Ovary (tissue), 9 donors: ENCODE results near the gene SEL1L3. TPM values are rescaled to one million over a fixed set of nuclear protein-coding genes. Genes with fewer than 3 reads are reported as not detected.

ENCODE experiments used
- DNase-seq, 5 donors: peaks; one replicate each; pipeline ENCODE4 v3.0.0-alpha.2; 2019 to 2020
- H3K27ac ChIP-seq, 2 donors: fragments of 200-600 bp; one replicate each; pipeline versions ENCODE4 v1.5.1 to v1.8.0; 2019 to 2022
- H3K27me3 ChIP-seq: fragments of 200-600 bp; one replicate; pipeline ENCODE4 v1.8.0; 2022
- H3K36me3 ChIP-seq: fragments of 200-600 bp; sonication (generic); one replicate; pipeline ENCODE4 v1.5.1; 2019
- H3K4me1 ChIP-seq: one replicate; pipeline ENCODE4 v1.8.1; 2013; ENCODE audit warnings: mild to moderate bottlenecking, moderate library complexity; ENCODE audit not compliant: insufficient read depth
- H3K4me3 ChIP-seq: fragments of 200-600 bp; sonication (generic); one replicate; pipeline ENCODE4 v1.5.1; 2017
- H3K9me3 ChIP-seq, 2 donors: fragments of 200-600 bp in 1 of 2; sonication (generic) in 1 of 2; one replicate each; pipeline versions ENCODE4 v1.5.1 to v1.8.1; 2013 to 2019; ENCODE audit warnings: mild to moderate bottlenecking in 1 of 2, moderate library complexity in 1 of 2
- CTCF ChIP-seq, 3 donors: fragments of 450-650 bp in 2 of 3; fragments of 200-600 bp in 1 of 3; IDR thresholded peaks; one replicate each; pipeline versions ENCODE4 v1.5.1 to v1.8.0; 2016 to 2022; ENCODE audit warnings: antibody characterized with exemption in 3 of 3, mild to moderate bottlenecking in 1 of 3
- EP300 ChIP-seq: sonication (generic); formaldehyde crosslinking; IDR thresholded peaks from one replicate; pipeline ENCODE4 v1.6.1; 2017; ENCODE audit warnings: antibody characterized with exemption
- POLR2A ChIP-seq: fragments of 450-650 bp; IDR thresholded peaks from one replicate; pipeline ENCODE4 v1.6.1; 2017; ENCODE audit warnings: antibody characterized with exemption, mild to moderate bottlenecking, moderate library complexity
- WGBS, 3 donors: extraction: QIAGEN DNeasy Blood & Tissue Kit in 1 of 3; methylation state at CpG; one replicate each; pipeline versions ENCODE4 v1.1.5 to v1.1.7; 2013 to 2017; 5-methylcytosine and 5-hydroxymethylcytosine counted together
- intact Hi-C, 4 donors: fragments of 100-400 bp; cut with DNase I; formaldehyde crosslinking; loops; one replicate each; pipeline versions ENCODE4 v1.11.0 to v1.15.1; 2022 to 2023
- polyA plus RNA-seq, 2 donors: library from polyadenylated mRNA; stranded (reverse); fragments of 200-250 nt in 1 of 2; fragments of 350-450 nt in 1 of 2; fragmentation: Illumina TruSeq in 1 of 2; extraction: RNeasy Lipid Tissue Mini Kit (QIAGEN cat#74804) in 1 of 2; gene quantifications; one replicate each; pipeline ENCODE4 v1.2.3, GENCODE V29; 2013 to 2014
- total RNA-seq, 7 donors: library from RNA; depleted of rRNA in 2 of 7; stranded (reverse); fragments of >200 nt in 2 of 7; fragmentation: NEBNext Ultra II Directional in 3 of 7; extraction: Animal tissue kit (Norgen Biotek cat#: 25700) in 3 of 7; gene quantifications; one replicate each; pipeline versions ENCODE4 v1.1.0 to v1.2.4, GENCODE V29; 2016 to 2023
- donor health status: DM: no; HTN: no; CAD: no; lungs with moderate emphysema.
- donor health status: DM: no; HTN: no; CAD: no.
- donor health status: Bipolar disorder and iron deficiency.
- donor health status: DM: yes; HTN: yes; CAD: no.
- donor health status: DM: no; HTN: no; CAD: no.
- donor health status: DM: yes; HTN: yes; CAD: no.

Gene SEL1L3
- total and polyA plus RNA-seq, 9 donors = 4.4 to 27.7 (median 8.3) TPM

- no peak overlapping the region for H3K4me3 ChIP-seq
- H3K4me1 ChIP-seq = no peaks in the 10 kb centered on the region
- H3K9me3 ChIP-seq = no peaks in the 10 kb centered on the region
- H3K27ac ChIP-seq = no peak overlapping the region
- H3K27me3 ChIP-seq = no peaks in the 10 kb centered on the region
- WGBS, 3 donors = 60 to 65% (median 61%) methylated on average over 4 of the region's 4 CpGs
- TF ChIP-seq POLR2A (no peak), EP300 (no peak), CTCF (IDR thresholded peaks at IDR 0.05) (no peak)
- H3K36me3 ChIP-seq = no peaks in the 10 kb centered on the region
- intact Hi-C loops = no loop called here
- no peak for DNase-seq
Measured at GRCh38 chr4:25827897-25828296, 34.9 kb downstream of the SEL1L3 start.

GRCh38 chr4:25827373-25827772, 35.4 kb downstream of the SEL1L3 start:
- Histone ChIP-seq H3K9me3 (no peaks in the 10 kb centered on the region), H3K4me1 (no peaks in the 10 kb centered on the region), H3K27me3 (no peaks in the 10 kb centered on the region), H3K27ac (no peak overlapping the region), H3K36me3 (no peaks in the 10 kb centered on the region), H3K4me3 (no peak overlapping the region)
- no peak for TF ChIP-seq CTCF (IDR thresholded peaks at IDR 0.05)
- no peak for TF ChIP-seq EP300
- TF ChIP-seq POLR2A = no peak
- intact Hi-C loops = no loop called here
- DNase-seq = no peak
- 86 to 90% (median 89%) methylated on average over 4 of the region's 4 CpGs for WGBS, 3 donors

GRCh38 chr4:25826074-25826752, 36.6 kb downstream of the SEL1L3 start:
- Histone ChIP-seq H3K4me3 (no peak overlapping the region), H3K27ac (no peak overlapping the region), H3K4me1 (no peaks in the 10 kb centered on the region), H3K27me3 (no peaks in the 10 kb centered on the region), H3K36me3 (no peaks in the 10 kb centered on the region), H3K9me3 (no peaks in the 10 kb centered on the region)
- WGBS, 3 donors = 92 to 97% (median 92%) methylated on average over 10 of the region's 10 CpGs
- intact Hi-C loops = no loop called here
- no peak for DNase-seq
- TF ChIP-seq EP300 = no peak

GRCh38 chr4:25823632-25824031, 39.2 kb downstream of the SEL1L3 start:
- intact Hi-C loops = no loop called here
- Histone ChIP-seq H3K27me3 (no peaks in the 10 kb centered on the region), H3K36me3 (no peaks in the 10 kb centered on the region), H3K27ac (no peak overlapping the region), H3K4me1 (no peaks in the 10 kb centered on the region), H3K4me3 (no peak overlapping the region), H3K9me3 (no peaks in the 10 kb centered on the region)
- DNase-seq = no peak
- WGBS, 3 donors = 48 to 56% (median 49%) methylated on average over 7 of the region's 7 CpGs
- TF ChIP-seq CTCF (IDR thresholded peaks at IDR 0.05) = no peak
- TF ChIP-seq POLR2A = no peak
- TF ChIP-seq EP300 = no peak

GRCh38 chr4:25821899-25822298, 40.9 kb downstream of the SEL1L3 start:
- DNase-seq = no peak
- TF ChIP-seq EP300 (no peak), CTCF (IDR thresholded peaks at IDR 0.05) (no peak), POLR2A (no peak)
- no peaks in the 10 kb centered on the region for H3K27me3 ChIP-seq
- no peak overlapping the region for H3K4me3 ChIP-seq
- H3K9me3 ChIP-seq = no peaks in the 10 kb centered on the region
- H3K4me1 ChIP-seq = no peaks in the 10 kb centered on the region
- intact Hi-C loops = no loop called here
- H3K27ac ChIP-seq = no peak overlapping the region
- WGBS, 3 donors = 94% methylated on average over 8 of the region's 8 CpGs
- no peaks in the 10 kb centered on the region for H3K36me3 ChIP-seq
